ENCODE measurements around the gene METTL27. TPM values are rescaled to one million over a fixed set of nuclear protein-coding genes. Genes with fewer than 3 reads are reported as not detected.
"Not testable (repeated sequence)": the region's sequence is repeated elsewhere in the genome, so short reads cannot be mapped to it uniquely, and the experiment has no call there.

METTL27 gene
- total RNA-seq, 2 donors from 2014 or later = 3.7 to 3.8 TPM

- intact Hi-C loops (cut with DNase I, micrococcal nuclease) = no loop called here
- DNase-seq (peak in 1 of 2 donors; percentile 38), ATAC-seq (peak; percentile 75)
Observed at GRCh38 chr7:73871163-73872011, 29.1 kb upstream of the METTL27 start.

DNA sequence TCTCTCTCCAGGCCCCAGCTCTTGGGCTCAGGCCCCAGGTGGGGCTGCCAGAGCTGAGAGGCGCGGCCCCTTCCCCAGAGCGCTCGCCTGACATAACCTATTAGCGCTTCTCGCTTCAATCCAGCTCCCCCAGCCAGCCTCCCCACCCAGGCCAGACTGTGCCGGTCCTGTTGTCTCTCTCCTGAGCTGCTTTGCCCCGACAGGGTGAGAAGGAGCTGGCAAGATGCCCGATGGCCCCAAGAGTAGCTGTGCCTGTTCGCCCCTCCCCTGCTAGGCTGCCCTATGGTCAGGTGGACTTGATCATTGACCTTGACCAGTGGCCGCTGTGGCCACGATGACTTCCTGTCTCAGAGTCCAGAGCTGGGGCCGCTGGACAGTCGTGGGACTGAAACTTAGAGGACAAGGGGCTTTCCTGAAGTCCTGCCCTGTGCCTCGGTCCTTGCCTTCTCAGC is 27.8 kb upstream of the METTL27 start:
- intact Hi-C loops (cut with DNase I, micrococcal nuclease) = no loop called here
- ATAC-seq (peak; percentile 8), DNase-seq (no peak)

DNA sequence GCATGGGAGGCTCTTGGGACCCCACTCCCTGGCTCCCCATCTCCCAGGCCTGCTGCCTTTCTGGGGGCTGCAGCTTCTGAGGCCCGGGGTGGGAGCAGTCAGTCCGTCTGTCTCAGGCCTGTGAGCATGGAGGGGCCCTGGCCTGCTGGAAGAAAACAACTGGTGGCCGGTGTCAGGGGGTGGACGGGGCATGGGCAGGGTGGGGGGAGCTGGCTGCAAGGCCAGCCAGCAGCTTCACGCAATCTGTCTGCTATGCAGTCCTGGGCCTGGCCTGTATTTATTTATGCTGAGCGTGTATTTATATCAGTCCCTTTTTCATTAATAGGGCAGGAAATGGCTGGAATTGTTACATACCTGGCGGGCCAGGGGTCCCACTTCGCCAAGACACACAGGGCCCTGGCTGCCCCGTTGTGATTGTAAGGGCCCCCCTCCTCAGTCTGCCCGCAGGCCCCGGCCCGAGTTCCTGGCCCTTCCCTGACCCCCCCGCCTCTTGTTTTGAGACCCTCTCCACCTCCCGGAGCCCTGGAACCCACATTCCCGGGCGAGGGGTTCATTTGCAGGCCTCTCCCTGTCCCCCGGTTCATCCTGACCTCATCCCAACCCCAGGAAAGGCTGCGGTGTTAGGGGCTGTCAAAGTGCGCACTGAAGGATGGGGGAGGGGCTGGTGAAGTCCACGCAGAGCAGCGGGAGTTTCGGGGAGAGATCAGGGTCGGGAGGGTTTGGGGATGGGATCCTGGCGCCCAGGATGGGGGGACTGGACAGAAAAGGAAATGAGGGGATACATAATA is 26.9 kb upstream of the METTL27 start:
- ATAC-seq = no peak
- intact Hi-C loops (cut with DNase I, micrococcal nuclease) = no loop called here
- DNase-seq = no peak

GRCh38 chr7:73866446-73866767 is 24.1 kb upstream of the METTL27 start:
- DNase-seq (no peak), ATAC-seq (no peak)
- intact Hi-C loops (cut with DNase I, micrococcal nuclease) = no loop called here

DNA sequence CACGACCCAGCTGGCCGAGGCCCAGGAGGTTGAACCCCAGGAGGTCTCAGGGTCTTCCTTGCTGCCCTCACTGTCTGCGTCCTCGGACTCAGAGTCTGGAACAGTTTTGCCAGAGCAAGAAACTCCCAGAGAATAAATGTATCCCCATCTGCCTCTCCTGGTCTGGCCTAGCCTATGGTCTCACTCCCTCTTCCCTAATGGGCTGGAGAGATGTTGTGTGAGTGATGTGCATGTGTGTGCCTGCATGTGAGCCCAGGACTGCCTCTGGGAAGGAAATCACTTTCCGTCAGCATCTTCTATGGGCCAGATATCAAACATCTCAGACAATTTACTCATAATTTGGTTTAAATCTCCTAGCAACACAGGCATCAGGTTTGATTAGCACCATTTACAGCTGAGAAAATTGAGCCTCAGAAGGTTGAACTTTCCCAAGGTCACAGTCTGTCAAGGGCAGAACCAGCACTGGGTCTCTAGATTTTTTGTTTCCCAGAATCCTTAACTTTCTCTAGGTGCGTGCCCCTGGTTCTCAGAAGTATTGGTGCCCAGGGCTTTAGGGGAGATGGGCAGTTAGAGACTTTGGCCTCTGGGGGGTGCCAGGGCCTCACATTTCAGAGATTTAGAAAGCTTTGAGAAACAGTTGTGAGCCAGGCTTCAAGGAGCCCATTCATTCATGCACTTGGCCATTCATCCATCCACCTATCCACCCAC is 23.6 kb upstream of the METTL27 start:
- intact Hi-C loops (cut with DNase I, micrococcal nuclease) = no loop called here
- peak; percentile 76 for ATAC-seq
- DNase-seq = peak in 1 of 2 donors; percentile 43

GRCh38 chr7:73864981-73865711 is 22.8 kb upstream of the METTL27 start:
- intact Hi-C loops (cut with DNase I, micrococcal nuclease) = no loop called here
- DNase-seq (no peak), ATAC-seq (peak; percentile 9)

DNA sequence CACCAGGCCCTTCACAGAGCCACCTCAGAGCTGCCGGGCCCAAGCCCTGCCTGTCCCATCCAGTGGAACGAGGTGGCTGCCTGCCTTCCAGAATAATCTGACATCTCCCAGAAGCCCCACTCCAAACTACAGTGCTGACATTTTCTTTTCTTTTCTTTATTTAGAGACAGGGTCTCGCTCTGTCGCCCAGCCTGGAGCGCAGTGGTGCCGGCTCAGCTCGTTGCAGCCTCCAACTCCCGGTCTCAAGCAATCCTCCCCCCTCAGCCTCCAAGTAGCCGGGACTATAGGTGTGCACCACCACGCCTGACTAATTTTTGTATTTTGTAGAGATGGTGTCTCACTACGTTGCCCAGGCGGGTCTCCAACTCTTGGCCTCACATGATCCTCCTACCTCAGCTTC is 19.0 kb upstream of the METTL27 start:
- DNase-seq (no peak), ATAC-seq (no peak)
- intact Hi-C loops (cut with DNase I, micrococcal nuclease) = no loop called here

DNA sequence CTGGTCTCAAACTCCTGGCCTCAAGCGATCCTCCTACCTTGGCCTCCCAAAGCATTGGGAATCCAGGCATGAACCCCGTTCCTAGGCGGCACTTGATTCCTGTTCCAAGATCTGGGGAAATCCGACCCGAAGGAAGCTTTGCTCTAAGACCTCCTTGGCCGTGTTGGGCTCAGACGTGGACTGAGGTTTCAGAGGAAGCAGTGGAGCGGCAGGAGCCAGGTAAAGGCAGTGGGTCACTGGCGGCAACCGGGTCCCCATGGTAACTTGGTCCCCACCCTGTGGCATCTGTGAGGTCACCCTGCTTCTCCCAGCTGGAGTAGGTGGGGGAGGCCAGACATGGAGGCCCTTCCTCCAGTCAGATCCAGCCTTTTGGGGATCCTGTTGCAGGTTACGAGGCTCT is 18.5 kb upstream of the METTL27 start, which contains the start of gene TMEM270:
TSS of gene TMEM270 (plus strand) at position 301 of the 400 bp plus-strand sequence. CDS start at position 337, 36 bp downstream.
- no peak for ATAC-seq
- intact Hi-C loops (cut with DNase I, micrococcal nuclease) = no loop called here
- no peak for DNase-seq

GRCh38 chr7:73858807-73859206 is 16.5 kb upstream of the METTL27 start:
- no peak for DNase-seq
- no peak for ATAC-seq
- intact Hi-C loops (cut with DNase I, micrococcal nuclease) = loop anchor here in 1 of 2 donors (10.0 kb wide), 1 partner anchor 114 kb away; no protein-coding TSS in a partner anchor

GRCh38 chr7:73856941-73857340 is 14.6 kb upstream of the METTL27 start:
- no peak for DNase-seq
- intact Hi-C loops (cut with DNase I, micrococcal nuclease) = loop anchor here in 1 of 2 donors (10.0 kb wide), 1 partner anchor 112 kb away; no protein-coding TSS in a partner anchor
- ATAC-seq = no peak

- ATAC-seq = no peak
- intact Hi-C loops (cut with DNase I, micrococcal nuclease) = loop anchor here in 1 of 2 donors (5.0 to 10.0 kb wide), 2 partner anchors 40 to 108 kb away; no protein-coding TSS in a partner anchor
- DNase-seq = no peak
Observed at GRCh38 chr7:73852500-73852899, 10.2 kb upstream of the METTL27 start.

DNA sequence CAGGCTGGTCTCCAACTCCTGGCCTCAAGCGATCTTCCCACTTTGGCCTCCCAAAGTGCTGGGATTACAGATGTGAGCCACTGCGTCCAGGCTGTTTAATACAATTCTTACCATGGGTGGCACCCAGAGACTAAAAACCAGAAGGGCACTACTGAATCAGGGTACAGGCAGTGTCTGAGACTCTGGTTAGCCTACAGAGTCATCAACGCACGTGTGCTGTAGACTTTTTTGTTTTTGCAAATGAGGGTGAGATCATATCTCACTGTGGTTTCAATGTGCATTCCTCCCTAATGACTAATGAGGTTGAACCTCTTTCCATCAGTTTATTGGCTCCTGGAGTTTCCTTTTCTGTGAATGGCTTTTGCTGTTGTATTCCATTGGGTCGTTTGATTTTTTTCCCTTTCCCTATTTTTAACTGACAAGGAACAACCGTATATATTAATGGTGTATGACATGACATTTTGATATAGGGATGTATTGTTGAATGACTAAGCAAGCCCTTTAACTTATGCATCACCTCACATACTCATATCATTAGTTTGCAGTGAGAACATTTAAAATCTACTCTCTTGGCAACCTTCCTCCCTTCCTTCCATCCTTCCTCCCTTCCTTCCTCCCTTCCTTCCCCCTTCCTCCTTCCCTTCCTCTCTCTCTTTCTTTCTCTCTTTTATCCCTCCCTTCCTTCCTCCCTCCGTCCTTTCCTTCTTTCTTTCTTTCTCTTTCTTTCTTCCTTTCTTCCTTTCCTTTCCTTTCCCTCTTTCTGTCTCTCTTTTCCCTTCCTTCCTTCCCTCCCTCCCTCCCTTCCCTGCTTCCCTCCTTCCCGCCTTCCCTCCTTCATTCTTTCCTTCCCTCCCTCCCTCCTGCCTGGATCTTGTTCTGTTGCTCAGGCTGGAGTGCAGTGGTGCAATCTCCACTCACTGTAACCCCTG is 9.4 kb upstream of the METTL27 start:
- ATAC-seq (peak; percentile 43), DNase-seq (no peak)
- intact Hi-C loops (cut with DNase I, micrococcal nuclease) = loop anchor here in 1 of 2 donors (5.0 to 10.0 kb wide), 2 partner anchors 39 to 107 kb away; no protein-coding TSS in a partner anchor

DNA sequence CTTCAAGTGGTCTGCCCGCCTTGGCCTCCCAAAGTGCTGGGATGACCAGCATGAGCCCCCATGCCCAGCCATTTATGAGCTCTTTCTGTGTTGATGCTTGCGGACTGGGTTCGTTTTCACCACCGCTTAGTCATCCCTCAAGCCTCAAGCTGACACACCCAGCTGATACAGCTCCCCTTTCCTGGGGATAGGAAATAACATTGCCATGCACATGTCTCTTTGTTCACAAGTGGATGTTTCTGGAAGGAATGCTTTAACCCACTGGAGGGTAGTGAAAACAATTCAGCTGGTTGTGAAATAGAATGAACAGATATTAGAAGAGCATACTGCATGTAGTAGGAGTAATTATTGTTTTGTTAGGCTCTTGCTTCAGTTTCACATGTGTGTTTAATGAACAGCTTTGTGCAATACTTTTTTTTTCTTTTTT is 8.5 kb upstream of the METTL27 start:
- intact Hi-C loops (cut with DNase I, micrococcal nuclease) = loop anchor here in 1 of 2 donors (5.0 to 10.0 kb wide), 2 partner anchors 38 to 106 kb away; no protein-coding TSS in a partner anchor
- DNase-seq (peak; percentile 36 to 60), ATAC-seq (peak; percentile 60)

DNA sequence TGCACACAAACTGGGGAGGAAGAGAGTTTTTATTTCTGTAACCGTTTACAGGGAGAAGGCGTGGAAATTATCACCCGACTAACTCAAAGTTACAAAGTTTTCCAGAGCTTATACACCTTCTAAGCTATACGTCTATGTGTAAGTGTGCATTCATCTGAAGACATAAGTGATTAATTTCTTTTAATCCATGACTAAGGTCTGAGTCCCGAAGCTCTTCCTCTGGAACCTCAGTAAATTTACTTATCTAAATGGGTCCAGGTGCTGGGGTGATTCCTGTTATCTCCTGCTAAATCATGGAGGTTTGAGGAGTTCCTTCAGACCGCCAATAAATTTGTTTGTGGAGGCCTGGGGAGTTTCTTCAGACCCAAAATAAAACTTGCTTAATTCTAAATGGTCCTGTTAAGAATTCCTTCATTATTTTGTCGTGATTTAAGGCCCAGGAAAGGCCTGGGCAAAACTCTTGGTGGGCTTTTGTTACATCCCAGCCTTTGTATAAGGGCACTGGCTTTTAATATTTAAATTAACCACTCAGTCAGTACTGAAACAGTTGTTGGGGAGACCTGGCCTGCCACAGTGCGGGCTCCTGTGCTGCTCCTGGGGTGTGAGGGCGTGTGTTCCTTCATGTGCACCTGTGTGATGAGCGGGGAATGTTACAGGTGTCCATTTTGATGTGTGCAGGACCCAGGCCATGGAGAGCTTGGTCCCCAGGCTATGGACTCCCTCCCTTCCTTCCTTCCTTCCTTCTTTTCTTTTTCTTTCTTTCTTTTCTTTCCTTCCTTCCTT is 5.8 kb upstream of the METTL27 start:
- intact Hi-C loops (cut with DNase I, micrococcal nuclease) = no loop called here
- ATAC-seq = no peak
- no peak for DNase-seq

GRCh38 chr7:73845701-73846195 is 3.4 kb upstream of the METTL27 start:
- DNase-seq = peak in 1 of 2 donors; percentile 53
- intact Hi-C loops (cut with DNase I, micrococcal nuclease); ATAC-seq: not testable (repeated sequence)

GRCh38 chr7:73844848-73845460 is 2.6 kb upstream of the METTL27 start:
- intact Hi-C loops (cut with DNase I, micrococcal nuclease) = no loop called here
- DNase-seq (no peak), ATAC-seq (no peak)
